GM12878 (cell line): Measurements from ENCODE around the gene TMEM132D. TPM values are rescaled to one million over a fixed set of nuclear protein-coding genes. Genes with fewer than 3 reads are reported as not detected.

Source experiments
- ATAC-seq: fragments of 200-7000 bp; cut with Tn5 transposase; 3 replicates; pipeline ENCODE4 v1.9.1; 2020; ENCODE audit warnings: mild to moderate bottlenecking, moderate library complexity
- BruUV-seq: library from RNA; stranded (reverse); fragments of 400-500 nt; replicated peaks from 2 replicates; lab custom pipeline; 2021; lab: Mats Ljungman, UMichigan
- CTCF ChIA-PET: fragments of 300-600 bp; sonication (Branson Sonifier 250); formaldehyde crosslinking; extraction: SDS; loops from one replicate; lab custom pipeline; 2021; ENCODE audit warnings: inconsistent platforms; lab: Yijun Ruan, JAX
- POLR2A ChIA-PET: fragments of 350-600 bp; formaldehyde crosslinking; extraction: SDS; loops from one replicate; lab custom pipeline; 2021; ENCODE audit warnings: inconsistent platforms; lab: Charles Lee
- RAD21 ChIA-PET: fragments of 300-600 bp; sonication (Branson Sonifier 250); formaldehyde crosslinking; loops from one replicate; lab custom pipeline; 2023; ENCODE audit warnings: antibody characterized with exemption; ENCODE audit not compliant: unreplicated experiment; lab: Charles Lee
- SMC1A ChIA-PET: fragments of 300-600 bp; sonication (Branson Sonifier 250); formaldehyde crosslinking; loops from one replicate; lab custom pipeline; 2023; ENCODE audit not compliant: unreplicated experiment, uncharacterized antibody; lab: Charles Lee
- DNase-seq: peaks from one replicate; pipeline ENCODE4 v3.0.0-alpha.2; 2011; ENCODE audit warnings: low read depth, low spot score
- FAIRE-seq: peaks from 3 replicates; lab custom pipeline; 2011; peaks lifted over from hg19 to GRCh38; lab: Jason Lieb, UNC
- H2AFZ ChIP-seq: 2 replicates; pipeline ENCODE4 v1.6.0; 2011; ENCODE audit warnings: low read depth, low read length, control low read depth; ENCODE audit not compliant: control insufficient read depth
- H3K27ac ChIP-seq: 2 replicates; pipeline ENCODE4 v1.5.1; 2011; ENCODE audit warnings: control low read depth; ENCODE audit not compliant: control insufficient read depth, insufficient read depth
- H3K27me3 ChIP-seq, 2 experiments: replicated peaks in 1 of 2; 2 replicates each; pipeline versions ENCODE4 v1.6.0 to v1.6.1; 2011; ENCODE audit warnings: low read length in 1 of 2; ENCODE audit not compliant: control insufficient read depth in 2 of 2, insufficient read depth in 2 of 2
- H3K36me3 ChIP-seq, 2 experiments: 2 replicates each; pipeline ENCODE4 v1.5.1; 2011; ENCODE audit warnings: low read length in 1 of 2; ENCODE audit not compliant: control insufficient read depth in 2 of 2, insufficient read depth in 2 of 2
- H3K4me1 ChIP-seq: 2 replicates; pipeline ENCODE4 v1.6.1; 2011; ENCODE audit warnings: mild to moderate bottlenecking, low read length, moderate library complexity, mixed read lengths; ENCODE audit not compliant: control insufficient read depth, insufficient read depth
- H3K4me2 ChIP-seq: 2 replicates; pipeline ENCODE4 v1.6.0; 2011; ENCODE audit warnings: control low read depth; ENCODE audit not compliant: control insufficient read depth, insufficient read depth
- H3K4me3 ChIP-seq: fragments of 200-600 bp; sonication (generic); 2 replicates; pipeline ENCODE4 v1.5.1; 2016
- H3K79me2 ChIP-seq: 2 replicates; pipeline ENCODE4 v1.6.0; 2011; ENCODE audit warnings: low read length; ENCODE audit not compliant: control insufficient read depth, insufficient read depth
- H3K9ac ChIP-seq: 2 replicates; pipeline ENCODE4 v1.8.0; 2011; ENCODE audit warnings: low read length, control low read depth, mixed read lengths; ENCODE audit not compliant: control insufficient read depth, insufficient read depth
- H3K9me3 ChIP-seq: replicated peaks from 3 replicates; pipeline ENCODE4 v1.5.1; 2011; ENCODE audit warnings: mild to moderate bottlenecking, low read length; ENCODE audit not compliant: control insufficient read depth, insufficient read depth
- H4K20me1 ChIP-seq: 2 replicates; pipeline ENCODE4 v1.6.0; 2011; ENCODE audit not compliant: control insufficient read depth, insufficient read depth
- CBX3 ChIP-seq: fragments of 200-600 bp; sonication (generic); IDR thresholded peaks from 2 replicates; pipeline ENCODE4 v1.6.1; 2016; ENCODE audit warnings: low read depth, borderline replicate concordance
- CEBPB ChIP-seq, 2 experiments: fragments of 150-350 bp in 1 of 2; IDR thresholded peaks; 2 replicates each; pipeline ENCODE4 v1.6.1; 2012 to 2014; ENCODE audit warnings: low read depth in 2 of 2, low read length in 2 of 2, borderline replicate concordance in 1 of 2, inconsistent platforms in 1 of 2
- WGBS: methylation state at CpG from one replicate; pipeline ENCODE4 v1.1.6; 2016; ENCODE audit warnings: low lambda C conversion rate; ENCODE audit not compliant: insufficient replicate concordance, insufficient coverage; ENCODE audit errors: missing lambda C conversion rate; 5-methylcytosine and 5-hydroxymethylcytosine counted together
- in situ Hi-C: fragments of 300-500 bp; cut with MboI; formaldehyde crosslinking; loops from 9 replicates; pipeline ENCODE4 v1.14.3; 2018; ENCODE audit warnings: mixed read lengths
- intact Hi-C: fragments of 100-400 bp; cut with micrococcal nuclease; formaldehyde crosslinking; loops from one replicate; pipeline ENCODE4 v1.14.2; 2022; ENCODE audit not compliant: unreplicated experiment
- polyA plus RNA-seq, 11 experiments: library from polyadenylated mRNA; depleted of rRNA in 4 of 11; unstranded in 6 of 11; stranded (reverse) in 5 of 11; fragments of >200 nt; fragmentation: Nextera tagmentation in 4 of 11; fragmentation: Illumina TruSeq in 1 of 11; extraction: Ambion mirVana in 4 of 11; extraction: Trizol in 1 of 11; gene quantifications; 1 replicate in 1 of 11; 2 replicates in 10 of 11; pipeline versions ENCODE4 v1.2.1 to v1.2.3, GENCODE V29; 2011 to 2016; ENCODE audit warnings: inconsistent platforms in 2 of 11, missing spikeins in 2 of 11, low read depth in 1 of 11
- total RNA-seq, 4 experiments: library from RNA; depleted of rRNA in 3 of 4; stranded (reverse); fragments of >200 nt in 3 of 4; fragmentation: Illumina TruSeq in 1 of 4; extraction: Trizol in 1 of 4; gene quantifications; 2 replicates each; pipeline versions ENCODE4 v1.2.1 to v1.2.3, GENCODE V29; 2013 to 2021
- TF ChIP-seq, protein P1 (sequence below): IDR thresholded peaks from 2 replicates; pipeline ENCODE4 v1.6.1; 2012; ENCODE audit warnings: improper control_type of control experiment, low read depth, low read length; ENCODE audit not compliant: insufficient replicate concordance

Gene TMEM132D
- total and polyA plus RNA-seq, 10 of the 15 experiments (the other 5 are each of a cell fraction or from before 2014, with no cell fraction given), result under 0.01 to 0.12 (median 0.02) TPM; not detected in 3

DNA sequence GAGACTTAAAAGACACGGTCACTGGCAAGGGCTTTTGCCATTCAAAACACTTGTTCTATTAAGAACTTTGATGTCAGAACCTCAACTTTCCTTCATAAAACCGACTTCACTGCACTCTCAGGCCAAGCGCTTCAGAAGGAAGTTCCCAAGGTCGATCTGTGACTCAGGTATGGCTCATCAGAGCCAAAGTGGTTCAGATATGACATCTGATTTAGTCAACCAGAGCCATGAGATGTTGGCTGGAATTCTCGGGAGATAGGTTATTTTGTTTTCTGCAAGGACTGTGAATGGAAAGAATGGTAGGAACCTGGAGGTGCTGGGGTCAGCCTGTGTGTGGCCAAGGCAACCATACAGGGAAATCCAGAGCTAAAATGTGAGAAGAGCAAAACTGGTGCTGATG is 604.9 kb downstream of the TMEM132D start:
- no peak for ATAC-seq

More for the DNA sequence above, 604.9 kb downstream of the TMEM132D start:
- Histone ChIP-seq H3K36me3 (no peaks in the 10 kb centered on the region), H3K4me2 (no peak overlapping the region), H3K4me1 (no peaks in the 10 kb centered on the region), H3K27me3 (no peaks in the 10 kb centered on the region), H3K27ac (no peak overlapping the region), H2AFZ (no peak overlapping the region), H3K4me3 (no peak overlapping the region), H3K9me3 (no peaks in the 10 kb centered on the region), H3K79me2 (no peaks in the 10 kb centered on the region), H3K9ac (no peak overlapping the region), H4K20me1 (no peaks in the 10 kb centered on the region)
- no peak for DNase-seq
- ChIA-PET CTCF (interaction anchor here (0.7 kb wide), 1 partner anchor 586 kb away, joined by 3 read pairs; no protein-coding TSS in a partner anchor), POLR2A (no interaction called here), RAD21 (no interaction called here), SMC1A (no interaction called here)
- intact Hi-C loops (no loop called here), in situ Hi-C loops (no loop called here)
- FAIRE-seq, result no peak
- TF ChIP-seq CBX3 (no peak), CEBPB (IDR thresholded peaks at IDR 0.05; ENCODE audit: borderline replicate concordance in 1 of 2, low read depth in 2 of 2, low read length in 2 of 2) (no peak)
- TF ChIP-seq, protein P1, sequence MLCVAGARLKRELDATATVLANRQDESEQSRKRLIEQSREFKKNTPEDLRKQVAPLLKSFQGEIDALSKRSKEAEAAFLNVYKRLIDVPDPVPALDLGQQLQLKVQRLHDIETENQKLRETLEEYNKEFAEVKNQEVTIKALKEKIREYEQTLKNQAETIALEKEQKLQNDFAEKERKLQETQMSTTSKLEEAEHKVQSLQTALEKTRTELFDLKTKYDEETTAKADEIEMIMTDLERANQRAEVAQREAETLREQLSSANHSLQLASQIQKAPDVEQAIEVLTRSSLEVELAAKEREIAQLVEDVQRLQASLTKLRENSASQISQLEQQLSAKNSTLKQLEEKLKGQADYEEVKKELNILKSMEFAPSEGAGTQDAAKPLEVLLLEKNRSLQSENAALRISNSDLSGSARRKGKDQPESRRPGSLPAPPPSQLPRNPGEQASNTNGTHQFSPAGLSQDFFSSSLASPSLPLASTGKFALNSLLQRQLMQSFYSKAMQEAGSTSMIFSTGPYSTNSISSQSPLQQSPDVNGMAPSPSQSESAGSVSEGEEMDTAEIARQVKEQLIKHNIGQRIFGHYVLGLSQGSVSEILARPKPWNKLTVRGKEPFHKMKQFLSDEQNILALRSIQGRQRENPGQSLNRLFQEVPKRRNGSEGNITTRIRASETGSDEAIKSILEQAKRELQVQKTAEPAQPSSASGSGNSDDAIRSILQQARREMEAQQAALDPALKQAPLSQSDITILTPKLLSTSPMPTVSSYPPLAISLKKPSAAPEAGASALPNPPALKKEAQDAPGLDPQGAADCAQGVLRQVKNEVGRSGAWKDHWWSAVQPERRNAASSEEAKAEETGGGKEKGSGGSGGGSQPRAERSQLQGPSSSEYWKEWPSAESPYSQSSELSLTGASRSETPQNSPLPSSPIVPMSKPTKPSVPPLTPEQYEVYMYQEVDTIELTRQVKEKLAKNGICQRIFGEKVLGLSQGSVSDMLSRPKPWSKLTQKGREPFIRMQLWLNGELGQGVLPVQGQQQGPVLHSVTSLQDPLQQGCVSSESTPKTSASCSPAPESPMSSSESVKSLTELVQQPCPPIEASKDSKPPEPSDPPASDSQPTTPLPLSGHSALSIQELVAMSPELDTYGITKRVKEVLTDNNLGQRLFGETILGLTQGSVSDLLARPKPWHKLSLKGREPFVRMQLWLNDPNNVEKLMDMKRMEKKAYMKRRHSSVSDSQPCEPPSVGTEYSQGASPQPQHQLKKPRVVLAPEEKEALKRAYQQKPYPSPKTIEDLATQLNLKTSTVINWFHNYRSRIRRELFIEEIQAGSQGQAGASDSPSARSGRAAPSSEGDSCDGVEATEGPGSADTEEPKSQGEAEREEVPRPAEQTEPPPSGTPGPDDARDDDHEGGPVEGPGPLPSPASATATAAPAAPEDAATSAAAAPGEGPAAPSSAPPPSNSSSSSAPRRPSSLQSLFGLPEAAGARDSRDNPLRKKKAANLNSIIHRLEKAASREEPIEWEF, result no peak
- WGBS, result 15% methylated on average over 5 of the region's 5 CpGs
- BruUV-seq, result no TSS peak
